Caco-2 (cell line): ENCODE data around the gene TAS2R16. TPM values are rescaled to one million over a fixed set of nuclear protein-coding genes. Genes with fewer than 3 reads are reported as not detected.

Experiments
- BruUV-seq: library from RNA; stranded (reverse); fragments of 400-500 nt; replicated peaks from 2 replicates; lab custom pipeline; 2021; lab: Mats Ljungman, UMichigan
- CTCF ChIA-PET: fragments of 300-600 bp; sonication (Branson Sonifier 250); formaldehyde crosslinking; loops from one replicate; lab custom pipeline; 2022; ENCODE audit warnings: antibody characterized with exemption; lab: Charles Lee
- POLR2A ChIA-PET: fragments of 300-600 bp; sonication (Branson Sonifier 250); formaldehyde crosslinking; loops from one replicate; lab custom pipeline; 2022; ENCODE audit warnings: antibody characterized with exemption; lab: Charles Lee
- DNase-seq, 2 experiments: peaks; one replicate each; pipeline versions ENCODE4 v3.0.0 to v3.0.0-alpha.2; 2020 to 2022
- H3K27me3 ChIP-seq: replicated peaks from 2 replicates; pipeline ENCODE4 v1.6.0; 2011; ENCODE audit warnings: low read length; ENCODE audit not compliant: control insufficient read depth, insufficient read depth
- H3K36me3 ChIP-seq: 2 replicates; pipeline ENCODE4 v1.5.1; 2011; ENCODE audit warnings: low read length; ENCODE audit not compliant: control insufficient read depth, insufficient read depth
- H3K4me1 ChIP-seq: fragments of 250-450 bp; sonication (Bioruptor Pico); 2 replicates; pipeline ENCODE4 v1.5.1; 2020; ENCODE audit warnings: mild to moderate bottlenecking
- H3K4me3 ChIP-seq: 2 replicates; pipeline ENCODE4 v1.5.1; 2011; ENCODE audit warnings: low read depth, mild to moderate bottlenecking, control low read depth, low read length
- H3K9me3 ChIP-seq: fragments of 250-450 bp; sonication (Bioruptor Pico); 2 replicates; pipeline ENCODE4 v1.5.1; 2020; ENCODE audit warnings: mild to moderate bottlenecking, moderate library complexity
- H3K27ac Mint-ChIP-seq: one replicate; pipeline ENCODE4 v1.8.0; 2022; ENCODE audit warnings: mixed read lengths; ENCODE audit not compliant: unreplicated experiment
- H3K27me3 Mint-ChIP-seq: one replicate; pipeline ENCODE4 v1.8.0; 2022; ENCODE audit warnings: mixed read lengths; ENCODE audit not compliant: insufficient read depth, unreplicated experiment
- H3K36me3 Mint-ChIP-seq: one replicate; pipeline ENCODE4 v1.8.0; 2022; ENCODE audit warnings: mild to moderate bottlenecking, mixed read lengths; ENCODE audit not compliant: insufficient read depth, unreplicated experiment
- H3K4me1 Mint-ChIP-seq: one replicate; pipeline ENCODE4 v1.8.0; 2022; ENCODE audit warnings: low read depth, mixed read lengths; ENCODE audit not compliant: unreplicated experiment
- H3K4me3 Mint-ChIP-seq: one replicate; pipeline ENCODE4 v1.8.0; 2022; ENCODE audit warnings: mild to moderate bottlenecking, moderate library complexity, mixed read lengths; ENCODE audit not compliant: unreplicated experiment
- H3K9me3 Mint-ChIP-seq: one replicate; pipeline ENCODE4 v1.8.0; 2022; ENCODE audit warnings: mixed read lengths; ENCODE audit not compliant: unreplicated experiment
- intact Hi-C: fragments of 100-400 bp; cut with micrococcal nuclease; formaldehyde crosslinking; loops from one replicate; pipeline ENCODE4 v1.10.0; 2022; ENCODE audit not compliant: unreplicated experiment
- total RNA-seq: library from RNA; stranded (reverse); gene quantifications from 2 replicates; pipeline ENCODE4 v1.2.3, GENCODE V29; 2022
- TF ChIP-seq, protein P1 (sequence below), 2 experiments: fragments of 200-600 bp in 1 of 2; IDR thresholded peaks; 1 replicate in 1 of 2; 2 replicates in 1 of 2; pipeline versions ENCODE4 v1.5.1 to v1.8.0; 2011 to 2022; ENCODE audit warnings: antibody characterized with exemption in 1 of 2, control low read depth in 1 of 2, inconsistent platforms in 1 of 2, low read depth in 1 of 2, low read length in 1 of 2, mild to moderate bottlenecking in 1 of 2, moderate library complexity in 1 of 2; ENCODE audit not compliant: insufficient read depth in 1 of 2, severe bottlenecking in 1 of 2, unreplicated experiment in 1 of 2

TAS2R16 gene
- total RNA-seq, 1 experiment from 2014 or later: not detected

DNA sequence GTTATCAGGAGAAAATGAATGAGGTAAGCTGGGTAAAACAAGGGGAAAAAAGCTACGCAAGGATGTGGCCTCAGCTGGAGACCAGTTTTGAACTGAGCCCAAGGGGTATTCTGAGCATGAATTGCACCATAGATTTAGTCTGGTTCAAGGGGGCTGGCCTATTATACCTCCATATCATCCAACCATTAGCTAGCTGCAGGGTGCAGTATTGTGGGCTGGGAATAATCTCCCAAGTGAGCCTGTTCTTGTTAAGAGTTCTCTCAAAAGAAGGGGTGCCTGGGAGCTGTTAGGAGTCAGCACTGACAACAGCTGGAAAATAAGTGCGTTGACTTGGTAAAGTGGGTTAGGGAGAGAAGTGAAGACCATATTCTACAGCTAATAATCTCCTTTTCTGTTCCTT, 8.0 kb downstream of the TAS2R16 start:
- intact Hi-C loops: no loop called here
- no peaks in the 10 kb centered on the region for H3K36me3 Mint-ChIP-seq
- no peak overlapping the region for H3K4me3 ChIP-seq
- POLR2A ChIA-PET: interaction anchor here (0.5 kb wide), 1 partner anchor 25 kb away, joined by 3 read pairs; no protein-coding TSS in a partner anchor
- H3K4me1 ChIP-seq: no peaks in the 10 kb centered on the region
- H3K4me3 Mint-ChIP-seq: no peak overlapping the region
- no peaks in the 10 kb centered on the region for H3K27me3 ChIP-seq
- TF ChIP-seq, protein P1, sequence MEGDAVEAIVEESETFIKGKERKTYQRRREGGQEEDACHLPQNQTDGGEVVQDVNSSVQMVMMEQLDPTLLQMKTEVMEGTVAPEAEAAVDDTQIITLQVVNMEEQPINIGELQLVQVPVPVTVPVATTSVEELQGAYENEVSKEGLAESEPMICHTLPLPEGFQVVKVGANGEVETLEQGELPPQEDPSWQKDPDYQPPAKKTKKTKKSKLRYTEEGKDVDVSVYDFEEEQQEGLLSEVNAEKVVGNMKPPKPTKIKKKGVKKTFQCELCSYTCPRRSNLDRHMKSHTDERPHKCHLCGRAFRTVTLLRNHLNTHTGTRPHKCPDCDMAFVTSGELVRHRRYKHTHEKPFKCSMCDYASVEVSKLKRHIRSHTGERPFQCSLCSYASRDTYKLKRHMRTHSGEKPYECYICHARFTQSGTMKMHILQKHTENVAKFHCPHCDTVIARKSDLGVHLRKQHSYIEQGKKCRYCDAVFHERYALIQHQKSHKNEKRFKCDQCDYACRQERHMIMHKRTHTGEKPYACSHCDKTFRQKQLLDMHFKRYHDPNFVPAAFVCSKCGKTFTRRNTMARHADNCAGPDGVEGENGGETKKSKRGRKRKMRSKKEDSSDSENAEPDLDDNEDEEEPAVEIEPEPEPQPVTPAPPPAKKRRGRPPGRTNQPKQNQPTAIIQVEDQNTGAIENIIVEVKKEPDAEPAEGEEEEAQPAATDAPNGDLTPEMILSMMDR (IDR thresholded peaks at IDR 0.05; ENCODE audit: insufficient read depth in 1 of 2, low read depth in 1 of 2, low read length in 1 of 2, severe bottlenecking in 1 of 2, unreplicated experiment in 1 of 2): no peak
- no peaks in the 10 kb centered on the region for H3K36me3 ChIP-seq
- BruUV-seq: no TSS peak
- peaks cover 8% of the 10 kb centered on the region for H3K27me3 Mint-ChIP-seq
- no peaks in the 10 kb centered on the region for H3K4me1 Mint-ChIP-seq
- CTCF ChIA-PET: no interaction called here
- no peaks in the 10 kb centered on the region for H3K9me3 Mint-ChIP-seq
- no peak for DNase-seq
- no peaks in the 10 kb centered on the region for H3K9me3 ChIP-seq
- no peak overlapping the region for H3K27ac Mint-ChIP-seq

GRCh38 chr7:122984021-122984420, 11.5 kb downstream of the TAS2R16 start:
- intact Hi-C loops: no loop called here
- no peak overlapping the region for H3K4me3 ChIP-seq
- no peaks in the 10 kb centered on the region for H3K4me1 ChIP-seq
- H3K9me3 Mint-ChIP-seq: no peaks in the 10 kb centered on the region
- TF ChIP-seq, protein P1 (IDR thresholded peaks at IDR 0.05; ENCODE audit: insufficient read depth in 1 of 2, low read depth in 1 of 2, low read length in 1 of 2, severe bottlenecking in 1 of 2, unreplicated experiment in 1 of 2): no peak
- BruUV-seq: no TSS peak
- H3K27ac Mint-ChIP-seq: no peak overlapping the region
- POLR2A ChIA-PET: no interaction called here
- H3K4me3 Mint-ChIP-seq: no peak overlapping the region
- no peaks in the 10 kb centered on the region for H3K27me3 ChIP-seq
- CTCF ChIA-PET: no interaction called here
- no peaks in the 10 kb centered on the region for H3K36me3 ChIP-seq
- no peak for DNase-seq
- H3K36me3 Mint-ChIP-seq: no peaks in the 10 kb centered on the region
- H3K9me3 ChIP-seq: no peaks in the 10 kb centered on the region
- H3K27me3 Mint-ChIP-seq: peaks cover 3% of the 10 kb centered on the region
- H3K4me1 Mint-ChIP-seq: no peaks in the 10 kb centered on the region

DNA sequence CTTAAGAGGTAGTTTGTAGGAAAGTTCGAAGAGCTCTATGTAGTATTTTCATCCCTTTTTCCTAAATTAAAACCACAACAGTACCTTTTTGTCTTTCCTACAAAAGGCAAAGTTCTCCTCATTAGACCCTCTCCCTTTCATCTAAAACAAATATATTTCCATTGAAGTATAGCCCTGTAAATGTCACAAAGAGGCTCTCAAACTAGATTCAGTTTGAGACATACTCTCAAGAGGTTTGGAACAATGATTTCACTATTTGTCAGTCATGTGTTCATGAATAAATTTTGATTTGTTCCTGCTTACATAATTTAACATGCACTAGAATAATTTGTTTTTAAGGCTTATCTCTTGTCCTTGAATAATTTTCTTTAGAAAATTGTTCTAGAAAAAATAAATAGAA, 12.2 kb downstream of the TAS2R16 start:
- Mint-ChIP-seq H3K27ac (no peak overlapping the region), H3K27me3 (peaks cover 3% of the 10 kb centered on the region), H3K4me1 (no peaks in the 10 kb centered on the region), H3K36me3 (no peaks in the 10 kb centered on the region), H3K4me3 (no peak overlapping the region), H3K9me3 (no peaks in the 10 kb centered on the region)
- Histone ChIP-seq H3K36me3 (no peaks in the 10 kb centered on the region), H3K27me3 (no peaks in the 10 kb centered on the region), H3K4me1 (no peaks in the 10 kb centered on the region), H3K9me3 (no peaks in the 10 kb centered on the region), H3K4me3 (no peak overlapping the region)
- POLR2A ChIA-PET: no interaction called here
- intact Hi-C loops: no loop called here
- CTCF ChIA-PET: no interaction called here
- BruUV-seq: no TSS peak
- TF ChIP-seq, protein P1 (IDR thresholded peaks at IDR 0.05; ENCODE audit: insufficient read depth in 1 of 2, low read depth in 1 of 2, low read length in 1 of 2, severe bottlenecking in 1 of 2, unreplicated experiment in 1 of 2): no peak
- no peak for DNase-seq
